HG02870 (cell line): Measurements from ENCODE around the gene DMGDH.

Experiments
- ATAC-seq: cut with Tn5 transposase; IDR thresholded peaks from one replicate; pipeline ENCODE4 v1.9.1; 2021; ENCODE audit warnings: mild to moderate bottlenecking, moderate library complexity; ENCODE audit not compliant: unreplicated experiment

The DMGDH gene

GRCh38 chr5:79074641-79075040, 5.2 kb upstream of the DMGDH start:
- ATAC-seq: no peak

DNA sequence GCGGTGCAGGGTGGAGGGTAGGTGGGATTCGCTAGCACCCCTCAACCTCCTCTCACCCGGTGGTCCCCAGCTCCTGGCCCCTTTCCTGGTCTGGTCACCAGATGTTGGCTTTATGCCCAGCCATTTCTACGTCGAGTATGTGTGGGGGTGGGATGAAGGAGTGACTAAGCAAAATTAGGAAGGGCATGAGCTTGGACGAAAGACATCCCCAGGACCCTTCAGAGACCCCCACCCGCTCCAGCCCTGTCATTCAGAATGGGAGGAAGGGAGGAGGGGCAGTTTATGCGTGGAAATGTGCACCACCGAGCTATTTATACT, 835 bp upstream of the DMGDH start:
- ATAC-seq: no peak

DNA sequence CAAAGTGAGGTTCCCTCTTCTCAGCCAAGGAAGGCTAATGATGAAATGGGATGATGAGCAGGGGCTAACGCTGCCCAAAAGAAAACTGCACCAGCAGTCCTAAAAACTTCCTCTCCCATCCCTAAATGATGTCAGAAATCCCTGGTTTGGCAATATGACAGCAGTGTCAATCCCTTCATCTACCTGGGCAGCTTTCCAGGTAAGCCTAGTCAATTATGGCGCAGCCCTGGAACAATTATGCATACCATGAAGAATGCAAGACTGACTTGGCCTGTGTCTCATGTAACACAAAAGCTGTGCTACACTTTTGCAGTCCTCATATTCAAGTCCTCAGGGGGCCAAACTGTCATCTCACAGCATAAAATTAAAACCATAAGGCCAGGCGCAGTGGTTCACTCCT, 7.0 kb downstream of the DMGDH start:
- ATAC-seq: no peak

DNA sequence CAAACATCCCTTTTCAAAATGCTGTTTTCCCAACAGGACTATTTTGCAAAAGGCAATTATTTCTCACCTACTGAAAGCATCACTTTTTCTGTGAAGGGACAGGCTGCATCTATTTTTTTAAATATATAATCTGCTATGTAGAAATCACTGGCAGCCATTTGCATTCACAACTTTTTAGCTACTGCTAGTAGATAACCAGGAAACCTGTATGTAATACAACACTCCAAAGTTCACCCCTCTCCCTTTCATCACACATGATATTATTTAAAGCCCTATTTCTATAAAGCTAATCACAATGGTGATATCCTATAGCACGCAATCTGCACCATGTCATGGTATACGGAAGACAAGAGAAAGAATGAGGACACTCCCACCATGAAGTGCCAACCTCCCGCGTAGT, 9.8 kb downstream of the DMGDH start:
- no peak for ATAC-seq

DNA sequence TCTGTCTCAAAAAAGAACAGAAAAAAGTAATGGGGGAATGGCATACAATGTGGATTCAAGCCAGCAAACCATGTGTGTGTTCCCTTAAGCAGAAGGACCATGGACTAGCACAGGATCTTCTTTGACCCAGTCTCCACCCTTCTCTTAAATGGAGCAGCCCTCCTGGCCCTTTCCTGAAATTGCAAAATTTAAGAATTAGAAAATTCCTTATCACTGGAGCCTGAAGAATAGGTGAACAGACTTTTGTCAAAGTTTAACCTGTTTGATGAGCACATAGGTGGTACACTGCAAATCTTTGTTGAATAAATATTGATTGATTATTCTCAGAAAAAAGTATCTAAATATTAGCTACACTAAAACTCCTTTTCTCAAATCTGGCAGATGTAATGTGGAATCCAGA, 12.6 kb downstream of the DMGDH start:
- no peak for ATAC-seq

DNA sequence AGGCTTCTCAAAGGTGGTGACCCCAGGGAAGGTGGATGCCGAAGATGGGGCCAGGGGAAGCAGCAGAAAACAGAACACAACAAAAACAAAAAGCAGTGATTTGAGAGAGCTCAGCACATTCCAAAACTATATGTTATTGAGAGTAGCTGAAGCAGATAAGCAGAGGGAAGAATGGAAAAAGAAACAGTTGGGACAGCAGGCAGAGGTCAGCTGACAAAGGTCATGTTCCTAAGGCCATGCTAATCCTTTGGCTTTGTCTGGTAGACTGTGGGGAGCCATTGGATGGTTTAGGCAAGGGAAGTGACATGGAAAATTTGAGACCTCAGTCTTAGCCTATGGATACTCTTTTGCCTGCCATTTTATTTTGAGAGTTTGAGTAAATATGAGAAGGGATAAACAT, 14.5 kb downstream of the DMGDH start:
- no peak for ATAC-seq

DNA sequence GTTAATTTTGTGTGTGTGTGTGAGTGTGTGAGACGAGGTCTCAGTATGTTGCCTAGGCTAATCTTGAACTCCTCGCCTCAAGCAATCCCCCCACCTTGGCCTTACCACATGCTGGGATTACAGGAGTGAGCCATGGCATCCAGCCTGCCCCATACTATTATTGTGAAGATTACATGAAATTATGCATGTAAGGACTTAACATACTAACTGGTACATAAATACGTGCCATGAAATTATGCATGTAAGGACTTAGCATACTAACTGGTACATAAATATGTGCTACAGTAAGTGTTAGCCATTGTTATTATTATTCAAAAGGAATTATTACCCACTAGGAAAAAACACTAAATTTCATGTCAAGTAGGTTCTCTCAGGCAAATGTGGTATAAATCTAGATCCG, 16.2 kb downstream of the DMGDH start:
- no peak for ATAC-seq

- ATAC-seq: no peak
These were observed 19.0 kb downstream of the DMGDH start for GRCh38 chr5:79050498-79050897.

GRCh38 chr5:79048437-79048836, 21.0 kb downstream of the DMGDH start:
- ATAC-seq: no peak

DNA sequence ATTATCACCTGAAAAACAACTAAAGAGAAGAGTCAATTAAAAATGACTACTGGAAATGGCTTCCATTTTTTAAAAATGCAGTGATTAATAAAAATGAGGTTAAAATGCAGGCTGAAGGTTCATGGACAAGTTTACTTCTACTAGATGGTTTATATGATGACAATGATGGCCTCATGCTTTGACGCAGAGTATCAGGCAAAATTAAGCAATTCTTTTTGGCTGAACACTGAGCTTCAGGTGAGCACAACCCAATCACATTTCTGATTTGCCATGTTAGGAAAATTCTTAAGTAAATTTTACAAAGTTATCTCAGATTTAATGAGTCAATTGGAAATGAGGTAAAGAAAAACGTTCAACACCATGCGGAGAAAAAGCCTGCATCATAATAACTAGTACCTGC, 22.3 kb downstream of the DMGDH start:
- ATAC-seq: no peak

DNA sequence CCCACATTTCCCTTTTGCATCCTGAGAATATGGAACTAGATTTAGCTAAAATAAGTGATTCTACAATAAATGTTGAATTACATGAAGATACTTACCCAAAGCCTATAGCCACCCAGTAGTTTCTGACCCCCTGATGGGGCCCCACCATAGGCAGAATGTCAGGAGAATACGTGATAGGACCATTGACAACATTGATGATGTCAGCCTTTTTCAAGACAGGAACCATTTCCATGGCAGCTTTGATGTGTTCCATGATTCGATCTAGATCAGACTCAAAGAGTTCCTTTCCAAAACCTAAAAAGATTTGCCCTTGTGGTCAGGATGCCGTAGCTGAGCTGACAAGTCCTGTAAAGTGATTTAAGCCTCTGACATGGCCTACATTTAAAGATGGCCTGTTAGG, 27.3 kb downstream of the DMGDH start:
- ATAC-seq: no peak

DNA sequence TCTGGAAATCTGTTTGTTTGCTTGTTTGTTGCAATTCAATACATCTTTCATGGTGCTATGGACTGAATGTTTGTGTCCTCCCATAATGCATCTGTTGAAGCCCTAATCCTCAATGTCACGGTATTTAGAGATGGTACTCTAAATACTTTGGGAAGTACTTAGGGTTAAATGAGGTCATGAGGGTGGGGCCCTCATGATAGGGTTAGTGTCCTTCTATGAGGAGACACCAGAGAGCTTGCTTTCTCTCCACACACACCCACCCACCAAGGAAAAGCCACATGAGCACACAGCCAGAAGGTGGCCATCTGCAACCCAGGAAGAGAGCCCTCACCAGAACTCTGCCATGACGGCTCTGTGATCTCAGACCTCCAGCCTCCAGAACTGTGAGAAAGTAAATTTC, 32.7 kb downstream of the DMGDH start:
- no peak for ATAC-seq

GRCh38 chr5:79035237-79035636, 34.2 kb downstream of the DMGDH start:
- ATAC-seq: no peak

DNA sequence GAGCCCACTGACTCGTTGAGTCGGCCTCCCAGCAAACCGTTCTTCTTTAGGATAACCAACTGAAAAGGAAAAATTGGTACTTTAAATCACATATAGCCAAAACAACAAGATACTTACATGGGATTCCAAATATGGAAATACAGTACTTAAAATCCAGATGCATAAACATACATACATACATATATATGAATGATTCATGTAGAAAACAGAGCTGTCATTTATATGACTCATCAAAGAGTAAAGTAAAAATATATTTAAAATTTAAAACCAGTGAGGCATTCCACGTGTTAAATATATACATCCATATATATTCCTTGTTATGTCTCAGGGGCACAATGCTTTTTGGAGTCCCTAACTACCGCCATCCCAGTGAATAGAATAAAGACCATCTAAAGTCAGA, 36.7 kb downstream of the DMGDH start:
- no peak for ATAC-seq

- no peak for ATAC-seq
These were observed 37.3 kb downstream of the DMGDH start for GRCh38 chr5:79032031-79032695.

DNA sequence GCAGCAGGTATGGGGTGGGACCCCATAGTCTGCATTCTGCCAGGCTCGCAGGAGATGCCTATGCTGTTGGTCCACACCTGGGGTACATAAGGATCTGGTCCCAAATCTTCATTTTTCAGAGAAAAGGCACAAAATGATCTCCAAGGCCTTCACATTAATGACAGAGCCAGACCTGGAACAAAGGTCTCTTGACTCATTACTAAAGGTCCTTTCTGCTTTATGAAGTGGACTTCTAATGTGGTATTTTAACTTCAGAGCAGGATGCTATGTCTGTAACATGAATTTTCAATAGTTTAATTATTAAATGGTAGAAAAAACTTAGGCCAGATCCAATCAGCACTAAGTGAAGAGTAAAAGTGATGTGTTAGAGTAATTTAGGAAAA, 38.0 kb downstream of the DMGDH start:
- no peak for ATAC-seq

GRCh38 chr5:79030663-79031484, 38.6 kb downstream of the DMGDH start:
- ATAC-seq: no peak

DNA sequence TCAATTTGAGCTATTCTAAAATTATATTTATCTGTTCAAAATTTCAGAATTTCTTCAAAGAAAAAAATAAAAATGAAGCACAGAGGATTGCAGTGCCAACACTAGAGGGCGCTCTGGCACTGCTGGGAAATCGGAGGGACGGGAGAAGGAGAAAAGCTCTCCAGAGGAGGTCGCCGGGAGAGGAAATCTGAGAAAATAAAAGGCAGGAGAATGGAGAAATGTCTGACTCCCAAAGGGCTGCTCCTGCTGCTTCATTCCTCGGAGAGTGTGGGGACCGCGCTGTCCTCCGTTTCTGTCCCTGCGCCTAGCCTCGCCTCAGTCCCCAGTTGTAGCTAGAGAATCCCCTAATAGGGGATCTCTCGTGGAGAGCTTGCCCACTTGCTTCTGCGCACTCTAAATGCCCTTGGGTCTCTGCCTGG, 44.4 kb downstream of the DMGDH start:
- ATAC-seq: no peak

- ATAC-seq: no peak
These were observed 45.5 kb downstream of the DMGDH start for GRCh38 chr5:79023947-79024346.

GRCh38 chr5:79023348-79023747, 46.1 kb downstream of the DMGDH start:
- ATAC-seq: no peak

GRCh38 chr5:79022771-79023170, 46.7 kb downstream of the DMGDH start:
- ATAC-seq: no peak

DNA sequence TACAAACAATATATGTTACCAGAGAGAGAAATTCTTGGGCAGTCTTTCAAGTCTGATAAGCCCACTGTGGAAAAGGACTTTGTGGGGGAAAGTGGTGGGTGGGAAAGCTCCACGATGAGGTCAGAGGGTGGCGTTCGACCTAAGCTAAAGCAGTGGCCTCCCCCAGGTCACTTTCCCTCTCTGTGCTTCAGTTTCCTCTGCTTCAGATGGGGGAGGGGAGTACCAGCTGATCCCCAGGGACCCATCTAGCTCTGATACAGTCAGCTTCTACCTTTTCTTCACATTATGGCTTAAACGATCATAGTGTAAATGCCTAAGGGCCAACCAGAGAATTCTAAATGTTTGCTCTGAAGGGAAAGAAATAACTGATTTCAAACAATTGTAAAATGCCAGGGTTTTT, 47.7 kb downstream of the DMGDH start:
- no peak for ATAC-seq
